IMR-90 (cell line): Measurements from ENCODE around the gene TBCK.

Experiments
- CEBPB ChIP-seq: IDR thresholded peaks from 2 replicates; pipeline ENCODE4 v1.6.1; 2012; ENCODE audit warnings: low read depth, low read length, improper control_type of control experiment
- MXI1 ChIP-seq: IDR thresholded peaks from 2 replicates; pipeline ENCODE4 v1.6.1; 2012; ENCODE audit warnings: low read depth, mild to moderate bottlenecking, low read length, moderate library complexity, borderline replicate concordance
- NFE2L2 ChIP-seq: fragments of 150-350 bp; IDR thresholded peaks from 2 replicates; pipeline ENCODE4 v1.6.1; 2016; ENCODE audit warnings: low read depth, mild to moderate bottlenecking, low read length
- POLR2A ChIP-seq: IDR thresholded peaks from 2 replicates; pipeline ENCODE4 v1.6.1; 2012; ENCODE audit warnings: mild to moderate bottlenecking, low read depth, low read length
- RCOR1 ChIP-seq: IDR thresholded peaks from 2 replicates; pipeline ENCODE4 v1.6.1; 2012; ENCODE audit warnings: mild to moderate bottlenecking, low read length, improper control_type of control experiment; ENCODE audit not compliant: insufficient replicate concordance
- RFX5 ChIP-seq: IDR thresholded peaks from 2 replicates; pipeline ENCODE4 v1.8.0; 2012; ENCODE audit warnings: low read depth, mild to moderate bottlenecking, low read length, moderate library complexity
- TF ChIP-seq, protein P1 (sequence below): conservative IDR thresholded peaks from 2 replicates; pipeline ENCODE4 v1.5.1; 2012; ENCODE audit warnings: mild to moderate bottlenecking, low read depth, low read length, improper control_type of control experiment

DNA sequence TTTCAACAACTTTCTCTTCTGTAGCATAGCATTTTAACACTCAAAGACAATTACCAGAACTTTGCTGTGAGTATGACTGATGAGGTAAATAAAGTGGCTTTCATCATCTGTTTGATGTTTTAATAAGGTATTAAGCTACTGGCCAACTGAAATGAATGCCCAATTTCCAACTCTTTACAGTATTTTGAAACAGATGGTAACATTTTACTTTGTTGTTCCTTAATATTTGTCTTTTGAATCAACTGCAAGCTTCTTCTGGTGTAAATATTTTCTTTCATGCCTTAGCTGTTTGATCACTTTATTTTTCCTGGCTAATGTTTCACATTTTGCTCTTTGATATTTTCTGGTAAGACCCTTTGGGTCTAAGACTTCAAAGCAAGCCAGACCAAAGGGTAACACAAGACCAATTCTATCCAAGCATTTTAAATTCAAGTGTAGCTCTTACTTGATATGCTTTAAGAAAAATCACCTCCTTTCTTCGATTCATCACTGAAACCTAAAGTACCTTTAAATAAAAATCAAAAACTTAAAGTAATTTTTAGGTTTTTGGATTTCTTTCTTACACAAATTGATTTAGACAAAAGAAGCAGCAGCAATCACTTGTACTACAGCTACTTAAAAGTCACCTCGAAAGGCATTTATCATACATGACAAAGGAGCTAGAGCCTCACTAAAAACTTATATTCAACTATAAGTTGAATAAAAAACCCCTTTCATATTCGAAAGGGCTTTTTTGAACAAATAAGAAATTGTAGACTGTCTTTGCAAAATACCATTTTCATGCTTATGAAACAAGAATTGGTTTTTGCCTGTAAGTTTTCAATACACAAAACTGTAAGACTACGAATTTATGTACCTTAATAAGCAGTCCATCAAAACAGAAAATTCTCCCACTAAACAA, 57.6 kb downstream of the TBCK start:
- TF ChIP-seq, protein P1, sequence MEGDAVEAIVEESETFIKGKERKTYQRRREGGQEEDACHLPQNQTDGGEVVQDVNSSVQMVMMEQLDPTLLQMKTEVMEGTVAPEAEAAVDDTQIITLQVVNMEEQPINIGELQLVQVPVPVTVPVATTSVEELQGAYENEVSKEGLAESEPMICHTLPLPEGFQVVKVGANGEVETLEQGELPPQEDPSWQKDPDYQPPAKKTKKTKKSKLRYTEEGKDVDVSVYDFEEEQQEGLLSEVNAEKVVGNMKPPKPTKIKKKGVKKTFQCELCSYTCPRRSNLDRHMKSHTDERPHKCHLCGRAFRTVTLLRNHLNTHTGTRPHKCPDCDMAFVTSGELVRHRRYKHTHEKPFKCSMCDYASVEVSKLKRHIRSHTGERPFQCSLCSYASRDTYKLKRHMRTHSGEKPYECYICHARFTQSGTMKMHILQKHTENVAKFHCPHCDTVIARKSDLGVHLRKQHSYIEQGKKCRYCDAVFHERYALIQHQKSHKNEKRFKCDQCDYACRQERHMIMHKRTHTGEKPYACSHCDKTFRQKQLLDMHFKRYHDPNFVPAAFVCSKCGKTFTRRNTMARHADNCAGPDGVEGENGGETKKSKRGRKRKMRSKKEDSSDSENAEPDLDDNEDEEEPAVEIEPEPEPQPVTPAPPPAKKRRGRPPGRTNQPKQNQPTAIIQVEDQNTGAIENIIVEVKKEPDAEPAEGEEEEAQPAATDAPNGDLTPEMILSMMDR, result no peak
- no peak for TF ChIP-seq NFE2L2
- TF ChIP-seq MXI1, result no peak
- no peak for TF ChIP-seq RCOR1
- no peak for TF ChIP-seq POLR2A
- TF ChIP-seq RFX5, result no peak
- no peak for TF ChIP-seq CEBPB
